ENCODE results near the gene PSG4.
"Not testable (repeated sequence)": the region's sequence is repeated elsewhere in the genome, so short reads cannot be mapped to it uniquely, and the experiment has no call there.

The PSG4 gene

DNA sequence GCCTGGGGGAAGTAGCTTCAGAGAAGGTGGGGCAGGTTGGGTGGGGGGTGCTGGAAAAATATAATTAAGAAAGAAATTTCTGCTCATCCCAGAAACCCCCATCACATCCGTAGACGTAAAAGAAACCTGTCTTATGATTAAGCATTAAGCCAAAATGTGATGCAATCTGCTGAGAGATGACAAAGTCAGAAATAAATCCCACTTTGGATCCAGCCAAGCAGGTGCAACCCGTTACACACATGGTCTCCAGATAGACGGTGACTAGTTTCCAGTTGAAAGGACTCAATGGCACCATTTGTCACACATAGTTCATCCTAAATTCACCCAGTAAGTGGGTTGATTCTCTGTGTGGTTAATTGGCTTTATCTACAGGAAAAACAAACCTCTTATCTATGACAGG, 53.2 kb downstream of the PSG4 start:
- no peak for TF ChIP-seq CTCF (IDR thresholded peaks at IDR 0.05)
- Mint-ChIP-seq H3K4me1 (no peaks in the 10 kb centered on the region), H3K27ac (no peak overlapping the region), H3K9me3 (peaks cover 86% of the 10 kb centered on the region), H3K4me3 (no peak overlapping the region), H3K27me3 (ENCODE audit: low read depth, poor library complexity) (peaks cover 4% of the 10 kb centered on the region), H3K36me3 (ENCODE audit: low read depth) (no peaks in the 10 kb centered on the region)
- DNase-seq, result no peak

DNA sequence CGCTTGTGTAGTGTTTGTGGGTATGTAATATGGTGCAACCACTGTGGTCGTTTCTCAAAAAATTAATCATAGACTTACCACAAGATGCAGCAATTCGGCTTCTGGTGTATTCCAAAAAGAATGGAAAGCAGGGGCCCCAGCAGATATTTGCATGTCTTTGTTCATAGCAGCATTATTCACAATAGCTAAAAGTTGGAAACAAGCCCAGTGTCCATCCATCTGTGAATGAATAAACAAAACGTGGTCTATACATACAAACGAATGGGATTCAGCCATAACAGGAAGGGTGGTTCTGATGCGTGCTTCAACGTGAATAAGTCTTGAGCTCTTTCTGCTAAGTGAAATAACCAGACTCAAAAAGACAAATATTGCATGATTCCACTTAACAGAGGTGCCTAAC, 55.6 kb downstream of the PSG4 start:
- not testable (repeated sequence) for H3K27ac Mint-ChIP-seq; H3K36me3 Mint-ChIP-seq (ENCODE audit: low read depth)
- H3K9me3 Mint-ChIP-seq, result peaks cover 89% of the 10 kb centered on the region

DNA sequence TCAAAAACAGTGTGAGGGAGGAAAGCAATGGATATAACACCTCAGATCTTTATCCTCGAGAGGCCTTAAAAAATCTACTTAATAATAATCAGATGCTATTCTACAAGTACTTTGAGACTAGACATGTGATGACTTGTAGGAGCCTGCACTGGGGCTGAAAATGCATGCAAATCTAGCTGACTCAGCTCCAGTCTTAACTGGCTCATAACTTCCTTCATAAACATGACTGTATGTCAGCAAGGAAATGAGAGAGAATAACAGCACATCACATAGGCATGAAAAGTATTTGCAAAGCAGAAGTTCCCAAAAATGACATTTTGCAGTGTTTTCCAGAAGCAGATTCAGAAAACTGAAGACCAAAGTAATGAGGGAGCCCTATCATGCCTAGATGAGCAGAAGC, 57.2 kb downstream of the PSG4 start:
- Mint-ChIP-seq H3K4me3 (no peak overlapping the region), H3K27ac (no peak overlapping the region), H3K9me3 (peaks cover 86% of the 10 kb centered on the region)

More for the DNA sequence above, 55.6 kb downstream of the PSG4 start:
- not testable (repeated sequence) for DNase-seq; H3K27me3 Mint-ChIP-seq (ENCODE audit: low read depth, poor library complexity); H3K4me1 Mint-ChIP-seq
- peak overlapping the region; percentile 11 for H3K4me3 Mint-ChIP-seq

More for the DNA sequence above, 57.2 kb downstream of the PSG4 start:
- DNase-seq, result no peak
- no peaks in the 10 kb centered on the region for H3K4me1 Mint-ChIP-seq
- peaks cover 4% of the 10 kb centered on the region for H3K27me3 Mint-ChIP-seq (ENCODE audit: low read depth, poor library complexity)
- no peak for TF ChIP-seq CTCF (IDR thresholded peaks at IDR 0.05)
- H3K36me3 Mint-ChIP-seq (ENCODE audit: low read depth), result no peaks in the 10 kb centered on the region

Data from nephron progenitor cell (in vitro differentiated cells).